Endothelial cell of umbilical vein (primary cell): ENCODE results near the gene MDGA2.

Experiments used
- CTCF ChIP-seq, 2 donors: IDR thresholded peaks; 1 replicate in 1 of 2; 2 replicates in 1 of 2; pipeline ENCODE4 v1.5.1; 2011; ENCODE audit warnings: low read length in 2 of 2, mild to moderate bottlenecking in 2 of 2, moderate library complexity in 2 of 2, control low read depth in 1 of 2, inconsistent platforms in 1 of 2, low read depth in 1 of 2; ENCODE audit not compliant: insufficient read depth in 1 of 2; ENCODE audit errors: extremely low read depth in 1 of 2
- FOS ChIP-seq: IDR thresholded peaks from 2 replicates; pipeline ENCODE4 v1.6.1; 2011; ENCODE audit warnings: mild to moderate bottlenecking, low read length, moderate library complexity, borderline replicate concordance; ENCODE audit not compliant: insufficient read depth
- POLR2A ChIP-seq: IDR thresholded peaks from 2 replicates; pipeline ENCODE4 v1.6.1; 2012; ENCODE audit warnings: low read depth, mild to moderate bottlenecking, control low read depth, low read length
- POLR2AphosphoS5 ChIP-seq: IDR thresholded peaks from 2 replicates; pipeline ENCODE4 v1.6.1; 2012; ENCODE audit warnings: low read depth, mild to moderate bottlenecking, control low read depth, low read length, moderate library complexity; ENCODE audit not compliant: insufficient read depth

- no peak for TF ChIP-seq POLR2AphosphoS5
- TF ChIP-seq CTCF (IDR thresholded peaks at IDR 0.05; ENCODE audit: extremely low read depth in 1 of 2, insufficient read depth in 1 of 2, low read depth in 1 of 2, low read length in 2 of 2) = no peak
- TF ChIP-seq FOS = no peak
- TF ChIP-seq POLR2A = no peak
These were observed 347.0 kb downstream of the MDGA2 start for GRCh38 chr14:47328376-47328775.
